ENCODE measurements around the gene TEX48.

DNA sequence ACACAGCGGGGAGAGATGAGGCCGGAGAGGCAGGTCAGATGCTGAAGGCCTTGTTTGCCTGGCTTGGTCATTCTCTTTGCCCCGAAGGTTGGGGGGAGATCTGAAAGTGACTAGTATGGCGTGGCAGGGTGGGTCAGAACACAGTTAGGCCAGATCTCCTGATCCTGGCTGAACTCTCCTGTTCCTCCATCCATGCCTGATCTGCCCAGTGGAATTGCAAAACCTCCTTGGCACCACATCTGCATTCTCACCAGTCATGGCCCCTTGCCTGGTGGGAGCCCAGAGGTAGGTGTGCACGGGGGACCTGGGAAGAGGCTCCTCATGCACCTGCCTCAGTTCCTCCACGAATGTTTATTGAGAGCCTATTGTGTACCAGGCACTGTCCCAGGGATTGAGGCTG is 47.6 kb downstream of the TEX48 start:
- TF ChIP-seq ZNF423 (CRISPR knock-in tag; IDR thresholded peaks at IDR 0.05), result no peak
- no peak for TF ChIP-seq KAT7 (CRISPR knock-in tag; IDR thresholded peaks at IDR 0.05; ENCODE audit: borderline replicate concordance)
- no peak for TF ChIP-seq CTCF (IDR thresholded peaks at IDR 0.05)
